ENCODE data around the gene SFMBT2. TPM values are rescaled to one million over a fixed set of nuclear protein-coding genes. Genes with fewer than 3 reads are reported as not detected.

Gene SFMBT2
- total and polyA plus RNA-seq, 2 of the 4 experiments (the other 2 are of a cell fraction) = 0.70 to 1.3 TPM

GRCh38 chr10:7407368-7408290, 3.2 kb downstream of the SFMBT2 start:
- Histone ChIP-seq H3K14ac (replicated peaks; ENCODE audit: low read depth, low read length) (no peak overlapping the region), H3K18ac (ENCODE audit: low read depth, low read length) (no peak overlapping the region; the same call in 1 of the 2 replicates), H2BK120ac (ENCODE audit: low read depth, low read length) (no peak overlapping the region), H3K56ac (ENCODE audit: extremely low read depth, insufficient read depth, low read length) (no peak overlapping the region), H2AK5ac (ENCODE audit: low read depth, low read length) (no peak overlapping the region), H4K5ac (ENCODE audit: low read depth, low read length) (no peak overlapping the region; the same call in 1 of the 2 replicates), H3K9me1 (ENCODE audit: insufficient read depth, low read length) (no peaks in the 10 kb centered on the region), H3K9me3 (ENCODE audit: control insufficient read depth, insufficient read depth, low read length) (no peaks in the 10 kb centered on the region), H3K9ac (ENCODE audit: low read depth, low read length) (peak overlapping the region; percentile 45; the same call in 1 of the 2 replicates), H3K36me3 (ENCODE audit: control insufficient read depth, insufficient read depth, low read length) (no peaks in the 10 kb centered on the region), H3K4me3 (ENCODE audit: insufficient read depth, low read depth, low read length) (peak overlapping the region; percentile 56), H3K27ac (ENCODE audit: insufficient read depth, low read length) (no peak overlapping the region), H2AK9ac (replicated peaks; ENCODE audit: low read depth, low read length, poor library complexity) (peak overlapping the region; percentile 30), H3K4me2 (ENCODE audit: low read depth, low read length) (peak overlapping the region; percentile 70; the same call in 1 of the 2 replicates), H3K79me1 (ENCODE audit: low read depth in 1 of 2, low read length in 2 of 2) (no peaks in the 10 kb centered on the region), H3K4me1 (ENCODE audit: control insufficient read depth, insufficient read depth, low read length) (no peaks in the 10 kb centered on the region), H4K91ac (ENCODE audit: insufficient read depth, low read depth, low read length) (no peak overlapping the region), H3K27me3 (ENCODE audit: control insufficient read depth, insufficient read depth, low read length) (peaks cover 26% of the 10 kb centered on the region), H2BK5ac (ENCODE audit: low read depth, low read length, poor library complexity, severe bottlenecking) (no peak overlapping the region), H4K8ac (ENCODE audit: low read depth in 2 of 2, low read length in 2 of 2) (0 out of 4 replicates have a peak overlapping the region, but pooled peaks of 1 of the 2 experiments have one; percentile 12), H2BK20ac (ENCODE audit: low read depth, low read length) (no peak overlapping the region), H4K20me1 (ENCODE audit: insufficient read depth, low read length) (no peaks in the 10 kb centered on the region), H2AFZ (replicated peaks; ENCODE audit: low read length, poor library complexity) (peak overlapping the region; percentile 81), H3K4ac (ENCODE audit: low read depth, low read length) (0 out of 2 replicates have a peak overlapping the region, but pooled peaks have one; percentile 24), H2BK15ac (ENCODE audit: low read depth, low read length) (no peak overlapping the region), H3K23ac (ENCODE audit: low read depth, low read length) (no peak overlapping the region)
- 17% methylated on average over 38 of the region's 77 CpGs; no CpG with 5 or more reads in 1 of the 2 experiments for WGBS, 2 experiments (ENCODE audit: extremely low coverage in 2 of 2, insufficient read length in 1 of 2)
- DNase-seq (no peak), ATAC-seq (ENCODE audit: low read depth) (no peak)
- ChIA-PET CTCF (no interaction called here), POLR2A (ENCODE audit: unreplicated experiment) (no interaction called here)
- intact Hi-C loops (cut with micrococcal nuclease) (no loop called here), dilution Hi-C loops (cut with HindIII; ENCODE audit: low sequenced_read_pairs, unreplicated experiment) (loop anchor here (25.0 kb wide), 1 partner anchor 720 kb away; no protein-coding TSS in a partner anchor), in situ Hi-C loops (cut with MboI; ENCODE audit: low sequenced_read_pairs) (loop anchor here (10.0 kb wide), 1 partner anchor 143 kb away; no protein-coding TSS in a partner anchor)
- BruUV-seq (replicated peaks) = no TSS peak
- TF ChIP-seq MAZ (IDR thresholded peaks at IDR 0.05; ENCODE audit: borderline replicate concordance, low read depth, low read length) (no peak), RFX5 (IDR thresholded peaks at IDR 0.05; ENCODE audit: low read depth, low read length) (no peak), MXI1 (IDR thresholded peaks at IDR 0.05; ENCODE audit: borderline replicate concordance, low read depth, low read length) (no peak), RCOR1 (IDR thresholded peaks at IDR 0.05; ENCODE audit: insufficient replicate concordance, low read length) (no peak), USF2 (IDR thresholded peaks at IDR 0.05; ENCODE audit: low read depth, low read length) (no peak), MAFK (IDR thresholded peaks at IDR 0.05; ENCODE audit: low read depth, low read length) (no peak), CTCF (conservative IDR thresholded peaks at IDR 0.05; ENCODE audit: low read depth, low read length) (no peak), RAD21 (IDR thresholded peaks at IDR 0.05; ENCODE audit: low read length) (no peak), ELK1 (IDR thresholded peaks at IDR 0.05; ENCODE audit: borderline replicate concordance, low read depth, low read length) (no peak), BHLHE40 (IDR thresholded peaks at IDR 0.05; ENCODE audit: low read depth, low read length) (no peak), CEBPB (IDR thresholded peaks at IDR 0.05; ENCODE audit: low read depth, low read length) (no peak), POLR2A (IDR thresholded peaks at IDR 0.05; ENCODE audit: low read depth, low read length) (no peak), NFE2L2 (IDR thresholded peaks at IDR 0.05; ENCODE audit: low read depth, low read length) (no peak), FOS (IDR thresholded peaks at IDR 0.05; ENCODE audit: low read depth, low read length) (no peak)

Measured in IMR-90 (cell line).